HS-5 (cell line): ENCODE results near the gene ACTR1B.
"Not testable (repeated sequence)": the region's sequence is repeated elsewhere in the genome, so short reads cannot be mapped to it uniquely, and the experiment has no call there.

Source experiments
- DNase-seq: peaks from one replicate; pipeline ENCODE4 v3.0.0-alpha.2; 2012; ENCODE audit warnings: low read depth

ACTR1B gene

DNA sequence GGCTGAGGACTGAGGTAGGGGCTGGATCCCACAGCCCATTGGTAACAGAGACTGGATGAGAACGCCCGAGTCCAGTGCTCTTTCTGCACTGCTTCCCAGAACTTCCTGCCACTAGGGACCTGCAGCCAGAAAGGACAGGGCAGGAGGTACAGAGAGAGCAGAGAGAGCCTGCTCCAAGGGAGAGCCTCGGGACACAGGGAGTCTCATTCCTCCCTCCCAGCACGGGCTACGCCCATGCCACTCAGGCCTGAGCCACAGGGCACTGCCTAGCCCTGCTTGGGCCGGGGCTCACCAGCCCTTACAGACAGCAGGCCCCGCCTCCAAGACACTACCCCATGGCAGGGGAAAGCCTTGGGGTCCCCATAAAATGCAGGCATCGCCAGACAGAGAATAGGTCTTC is 48.1 kb downstream of the ACTR1B start:
- DNase-seq: not testable (repeated sequence)

DNA sequence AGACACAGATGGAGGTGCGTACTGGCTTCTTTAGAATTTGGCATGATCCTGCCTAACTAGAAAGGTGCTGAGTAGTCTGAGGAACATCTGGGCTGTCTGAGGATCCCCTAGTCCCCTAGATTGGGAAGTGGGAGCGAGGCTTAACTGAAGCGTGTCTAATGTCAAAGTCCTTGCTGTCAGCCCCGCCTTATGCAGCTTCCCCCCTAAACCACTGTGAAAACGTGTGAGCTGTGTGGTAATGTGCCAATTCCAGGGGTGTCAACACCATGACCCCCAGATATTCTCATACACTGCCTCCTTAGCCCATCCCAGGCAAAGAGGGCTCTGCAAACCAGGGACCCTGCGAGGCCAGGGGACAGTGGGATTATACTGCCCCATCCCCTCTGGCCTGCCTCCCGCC is 51.9 kb downstream of the ACTR1B start:
- not testable (repeated sequence) for DNase-seq

DNA sequence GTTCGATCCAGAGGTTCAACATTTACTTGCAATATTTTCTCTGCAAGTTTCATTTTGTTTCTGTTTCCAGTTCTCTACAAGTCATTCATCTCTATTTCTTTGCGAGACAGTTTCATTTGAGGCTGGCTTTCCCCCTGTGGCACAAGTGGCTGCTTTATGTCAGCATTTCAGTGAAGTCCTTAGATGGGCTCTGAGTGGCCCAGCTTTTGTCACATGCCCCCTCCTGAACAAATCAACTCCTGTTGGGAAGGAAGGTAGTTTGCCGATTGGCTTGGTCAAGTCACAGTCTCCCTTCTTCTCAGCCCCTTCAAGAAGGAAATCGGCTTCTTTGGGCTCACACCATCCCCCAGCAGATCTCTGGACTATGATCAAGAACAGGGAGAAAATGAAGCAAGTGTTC is 55.1 kb downstream of the ACTR1B start:
- DNase-seq: not testable (repeated sequence)
